HG02870 (cell line): Measurements from ENCODE around the gene FAM124A.

Experiments used
- ATAC-seq: cut with Tn5 transposase; IDR thresholded peaks from one replicate; pipeline ENCODE4 v1.9.1; 2021; ENCODE audit warnings: mild to moderate bottlenecking, moderate library complexity; ENCODE audit not compliant: unreplicated experiment

Gene FAM124A

GRCh38 chr13:51331354-51331861 is 109.2 kb downstream of the FAM124A start:
- peak; percentile 66 for ATAC-seq

DNA sequence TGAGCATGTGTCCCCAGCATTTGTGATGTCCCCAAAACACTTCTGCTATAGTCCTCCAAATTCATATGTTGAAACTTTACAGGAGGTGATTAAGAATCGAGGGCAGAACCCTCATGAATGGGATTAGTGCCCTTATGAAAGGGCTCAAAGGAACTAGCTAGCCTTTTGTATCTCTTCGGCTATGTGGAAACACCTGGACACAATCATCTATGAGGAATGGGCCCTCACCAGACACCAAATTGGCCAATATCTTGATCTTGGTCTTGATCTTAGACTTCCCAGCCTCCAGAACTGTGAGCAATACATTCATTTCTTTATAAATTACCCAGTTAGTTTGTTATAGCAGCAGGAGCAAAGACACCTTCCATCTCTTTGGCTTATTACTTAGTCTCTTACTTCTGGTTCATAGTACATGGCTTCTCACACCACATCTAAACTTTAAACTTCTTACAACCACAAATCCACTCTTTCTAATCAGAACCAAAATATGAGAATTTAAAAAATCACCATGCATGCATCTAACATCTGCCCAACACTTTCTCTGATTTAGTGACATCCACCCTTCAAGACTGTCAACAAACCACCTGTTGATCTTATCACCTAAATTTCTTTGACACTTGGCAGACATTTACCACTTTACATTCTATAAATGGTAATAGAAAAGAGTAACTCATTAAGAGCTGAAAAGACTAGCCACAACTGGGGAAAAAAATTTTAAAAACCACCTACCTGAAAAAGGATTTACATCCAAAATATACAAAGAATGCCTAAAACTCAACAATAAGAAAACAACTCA is 110.6 kb downstream of the FAM124A start:
- no peak for ATAC-seq

DNA sequence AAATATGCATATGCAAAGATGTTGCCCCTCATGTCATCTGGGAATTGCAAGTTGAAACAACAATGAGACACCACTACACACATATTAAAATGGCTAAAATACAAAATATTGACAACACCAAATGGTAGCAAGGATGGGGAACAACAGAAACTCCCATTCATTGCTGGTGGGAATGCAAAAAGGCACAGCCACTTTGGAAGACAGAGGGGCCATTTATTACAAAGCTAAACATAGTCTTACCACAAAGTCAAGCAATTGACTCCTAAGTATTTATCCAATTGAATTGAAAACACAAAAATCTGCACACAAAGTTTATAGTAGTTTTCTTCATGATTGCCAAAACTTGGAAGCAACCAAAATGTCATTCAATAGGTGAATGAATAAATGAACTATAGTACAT is 111.2 kb downstream of the FAM124A start:
- no peak for ATAC-seq

DNA sequence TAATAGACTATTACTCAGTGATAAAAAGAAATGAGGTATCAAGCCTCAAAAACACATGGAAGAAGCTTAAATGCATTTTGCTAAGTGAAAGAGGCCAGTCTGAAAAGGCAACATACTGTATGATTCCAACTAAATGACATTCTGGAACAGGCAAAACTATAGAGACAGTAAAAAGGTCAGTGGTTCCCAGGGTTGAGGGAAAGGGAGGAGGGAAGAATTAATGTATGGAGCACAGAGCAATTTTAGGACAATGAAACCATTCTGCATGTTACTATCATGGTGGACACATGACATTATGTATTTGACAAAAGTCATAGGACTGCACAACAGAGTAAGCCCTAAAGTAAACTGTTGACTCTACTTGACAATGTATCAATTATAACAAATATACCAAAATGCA is 111.6 kb downstream of the FAM124A start:
- ATAC-seq: no peak
